RWPE2 (cell line): ENCODE results near the gene NINJ2.
"Not testable (repeated sequence)": the region's sequence is repeated elsewhere in the genome, so short reads cannot be mapped to it uniquely, and the experiment has no call there.

Experiments used
- ATAC-seq: fragments of 200-7000 bp; cut with Tn5 transposase; 3 replicates; pipeline ENCODE4 v1.9.1; 2021; ENCODE audit warnings: low read depth
- DNase-seq: peaks from one replicate; pipeline ENCODE4 v3.0.0-alpha.2; 2020; ENCODE audit warnings: low spot score
- H3K27ac ChIP-seq: fragments of 450-650 bp; 2 replicates; pipeline ENCODE4 v1.5.1; 2017; ENCODE audit warnings: mild to moderate bottlenecking; ENCODE audit not compliant: poor library complexity, severe bottlenecking
- H3K27me3 ChIP-seq: fragments of 250-450 bp; sonication (Bioruptor Pico); 2 replicates; pipeline ENCODE4 v1.5.1; 2021; ENCODE audit warnings: mild to moderate bottlenecking, moderate library complexity; ENCODE audit not compliant: insufficient read depth, poor library complexity, severe bottlenecking
- H3K36me3 ChIP-seq: fragments of 250-450 bp; sonication (Bioruptor Pico); 2 replicates; pipeline ENCODE4 v1.5.1; 2020; ENCODE audit warnings: low read depth, mild to moderate bottlenecking, moderate library complexity
- H3K4me1 ChIP-seq: fragments of 250-450 bp; sonication (Bioruptor Pico); 2 replicates; pipeline ENCODE4 v1.5.1; 2021; ENCODE audit warnings: mild to moderate bottlenecking, moderate library complexity; ENCODE audit not compliant: insufficient read depth, poor library complexity, severe bottlenecking
- H3K4me3 ChIP-seq: fragments of 250-450 bp; sonication (Bioruptor Pico); 2 replicates; pipeline ENCODE4 v1.5.1; 2021; ENCODE audit warnings: mild to moderate bottlenecking, moderate library complexity; ENCODE audit not compliant: severe bottlenecking
- H3K9me3 ChIP-seq: fragments of 250-450 bp; sonication (Bioruptor Pico); 2 replicates; pipeline ENCODE4 v1.5.1; 2021; ENCODE audit warnings: mild to moderate bottlenecking, moderate library complexity; ENCODE audit not compliant: severe bottlenecking
- CTCF ChIP-seq: fragments of 450-650 bp; IDR thresholded peaks from one replicate; pipeline ENCODE4 v1.5.1; 2017; ENCODE audit warnings: mild to moderate bottlenecking, moderate library complexity; ENCODE audit not compliant: poor library complexity, severe bottlenecking

The NINJ2 gene

DNA sequence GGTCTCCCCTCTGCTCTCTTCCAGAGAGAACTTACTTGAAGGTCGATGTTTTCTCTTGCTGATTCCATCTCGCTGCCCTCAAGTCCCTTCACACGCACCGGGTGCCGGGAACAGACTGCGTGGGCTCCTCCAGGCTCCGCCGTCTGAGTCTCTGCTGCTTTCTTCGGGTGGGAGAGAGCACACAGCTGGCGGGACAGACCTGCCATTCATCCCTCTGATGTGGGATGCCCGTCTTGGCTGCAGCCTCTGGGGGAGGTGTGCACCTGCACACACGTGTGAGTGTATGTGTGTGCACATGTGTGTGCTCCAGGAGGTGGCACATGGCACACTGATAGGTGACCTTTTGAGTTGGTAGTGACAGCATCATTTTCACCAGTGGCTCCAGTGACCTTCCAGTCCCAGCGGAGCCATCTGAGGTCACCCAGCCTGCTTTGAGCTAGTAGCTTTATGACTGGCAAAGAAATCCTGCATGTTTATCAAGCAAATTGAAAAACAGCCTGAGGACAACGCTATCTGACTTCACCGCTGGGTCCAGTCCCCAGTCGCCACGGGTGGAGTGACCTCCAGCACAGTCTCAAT, at the start of gene NINJ2:
TSS of gene NINJ2 (minus strand) at position 153 of the 579 bp plus-strand sequence. CDS start at position 68, 85 bp downstream.
- H3K36me3 ChIP-seq = no peaks in the 10 kb centered on the region
- peaks cover 11% of the 10 kb centered on the region for H3K4me1 ChIP-seq
- H3K27ac ChIP-seq = no peak within 1 kb of the TSS
- H3K4me3 ChIP-seq = no peak within 1 kb of the TSS
- ATAC-seq = no peak
- H3K27me3 ChIP-seq = no peaks in the 10 kb centered on the region
- DNase-seq = no peak
- no peaks in the 10 kb centered on the region for H3K9me3 ChIP-seq
- no peak for TF ChIP-seq CTCF

DNA sequence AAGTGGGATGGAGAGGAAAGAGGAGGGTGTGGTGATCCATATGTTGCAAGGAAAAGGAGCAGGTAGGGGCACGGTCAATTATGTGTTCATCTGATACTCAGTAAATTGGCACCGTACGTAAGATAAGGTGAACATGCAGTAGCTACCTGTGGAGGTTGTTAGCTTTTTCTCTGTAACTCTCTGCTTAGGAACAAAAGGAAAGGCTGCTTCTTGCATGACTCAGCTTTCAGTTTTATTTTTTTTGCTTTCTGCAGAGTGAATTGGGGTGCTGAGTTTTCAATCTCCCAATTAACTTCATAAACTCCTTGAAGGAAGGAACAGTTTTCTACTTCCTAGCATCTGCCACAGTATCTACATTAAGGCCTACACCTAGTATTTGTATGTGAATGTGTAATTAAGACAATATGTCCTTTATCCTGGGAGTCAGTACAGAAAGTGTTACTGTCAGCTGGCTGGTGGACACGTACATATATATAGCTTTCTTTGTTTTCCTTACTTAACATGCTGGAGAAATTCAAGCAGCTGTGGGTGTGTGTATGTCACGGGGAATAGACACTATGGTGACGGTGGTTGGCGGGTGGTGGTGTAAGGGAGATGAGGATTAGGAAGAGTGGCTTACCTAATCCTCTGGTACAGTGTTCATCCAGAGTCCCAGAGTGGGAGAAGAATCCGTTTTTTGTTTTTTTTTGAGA, 49.1 kb upstream of the NINJ2 start:
- Histone ChIP-seq H3K4me3 (no peak overlapping the region), H3K27me3 (no peaks in the 10 kb centered on the region), H3K9me3 (no peaks in the 10 kb centered on the region), H3K36me3 (no peaks in the 10 kb centered on the region), H3K27ac (no peak overlapping the region), H3K4me1 (peaks cover 8% of the 10 kb centered on the region)
- peak; percentile 61; the same call in 1 of the 3 replicates for ATAC-seq
- TF ChIP-seq CTCF = no peak
- no peak for DNase-seq

DNA sequence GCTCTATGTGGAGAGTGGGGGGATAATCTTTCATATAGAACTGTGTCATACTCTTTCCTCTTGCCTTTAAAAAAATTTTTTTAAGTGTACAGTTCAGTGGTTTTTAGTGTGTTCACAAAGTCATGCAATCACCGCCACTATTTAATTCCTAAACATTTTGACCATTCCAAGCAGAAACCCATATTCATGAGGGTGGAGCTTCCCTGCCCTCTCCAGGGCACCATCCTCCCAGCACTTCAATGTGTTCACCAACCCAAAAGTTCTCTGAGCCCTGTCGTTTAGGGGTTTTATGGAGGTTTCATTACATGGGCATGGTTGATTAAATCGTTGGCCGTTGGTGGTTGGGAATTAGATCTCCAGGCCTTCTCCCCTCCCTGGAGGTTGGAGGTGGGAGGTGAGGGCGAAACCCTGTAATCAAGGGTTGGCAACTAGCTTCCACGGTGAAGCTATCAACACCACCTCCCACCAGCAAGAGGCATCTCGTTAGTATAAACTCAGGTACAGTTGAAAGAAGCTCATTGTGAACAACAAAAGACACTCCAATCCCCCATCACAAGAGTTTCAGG, 46.3 kb upstream of the NINJ2 start:
- H3K27me3 ChIP-seq = no peaks in the 10 kb centered on the region
- H3K9me3 ChIP-seq = no peaks in the 10 kb centered on the region
- no peak overlapping the region for H3K27ac ChIP-seq
- ATAC-seq (no peak), DNase-seq (no peak)
- H3K4me3 ChIP-seq = no peak overlapping the region
- TF ChIP-seq CTCF = no peak
- no peaks in the 10 kb centered on the region for H3K36me3 ChIP-seq
- H3K4me1 ChIP-seq = peaks cover 8% of the 10 kb centered on the region

DNA sequence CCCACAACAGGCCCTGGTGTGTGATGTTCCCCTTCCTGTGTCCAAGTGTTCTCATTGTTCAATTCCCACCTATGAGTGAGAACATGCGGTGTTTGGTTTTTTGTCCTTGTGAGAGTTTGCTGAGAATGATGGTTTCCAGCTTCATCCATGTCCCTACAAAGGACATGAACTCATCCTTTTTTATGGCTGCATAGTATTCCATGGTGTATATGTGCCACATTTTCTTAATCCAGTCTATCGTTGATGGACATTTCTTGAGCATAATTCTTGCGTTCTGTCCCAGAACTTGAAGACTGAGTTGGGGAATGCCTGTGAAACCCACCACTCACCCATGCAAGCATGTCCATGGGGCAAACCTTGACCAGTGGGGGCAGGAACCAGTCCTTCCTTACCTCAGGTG, 44.8 kb upstream of the NINJ2 start:
- H3K9me3 ChIP-seq, H3K4me3 ChIP-seq, H3K4me1 ChIP-seq, H3K36me3 ChIP-seq, ATAC-seq, DNase-seq, H3K27ac ChIP-seq, H3K27me3 ChIP-seq: not testable (repeated sequence)

DNA sequence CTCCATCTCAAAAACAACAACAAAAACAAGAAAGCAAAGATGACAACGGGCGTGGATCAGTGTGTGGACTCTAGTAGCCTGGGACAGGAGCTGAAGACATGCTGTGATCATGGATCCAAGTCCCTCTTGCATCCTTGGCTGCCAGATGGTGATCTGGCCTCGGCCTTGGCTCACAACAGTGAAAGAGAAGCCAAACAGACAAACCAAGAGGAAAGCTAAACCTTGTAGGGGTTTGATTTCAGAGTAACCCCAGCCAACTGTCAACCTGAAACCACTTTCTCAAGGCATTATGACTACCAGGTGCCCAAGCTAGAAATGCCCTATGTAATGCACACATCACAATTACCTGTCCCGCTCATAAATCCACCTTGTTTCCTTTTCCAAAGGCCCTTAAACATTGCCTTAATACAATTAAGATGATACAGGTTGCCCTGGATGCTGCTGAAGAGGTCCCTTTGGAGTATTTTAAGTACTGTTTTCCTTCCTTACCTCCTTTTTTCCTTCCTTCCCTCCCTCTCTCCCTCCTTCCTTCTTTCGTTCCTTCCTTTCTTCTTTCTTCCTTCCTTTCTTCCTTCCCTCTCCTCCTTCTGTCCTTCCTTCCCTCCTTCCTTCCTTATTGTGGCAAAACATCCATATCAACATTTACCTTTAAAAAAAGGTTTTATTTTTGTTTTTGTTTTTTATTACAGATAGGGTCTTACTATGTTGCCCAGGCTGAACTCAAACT, 41.4 kb upstream of the NINJ2 start:
- no peak overlapping the region for H3K27ac ChIP-seq
- no peaks in the 10 kb centered on the region for H3K36me3 ChIP-seq
- TF ChIP-seq CTCF = no peak
- no peaks in the 10 kb centered on the region for H3K9me3 ChIP-seq
- ATAC-seq (no peak), DNase-seq (no peak)
- H3K4me1 ChIP-seq = no peaks in the 10 kb centered on the region
- H3K27me3 ChIP-seq = no peaks in the 10 kb centered on the region
- H3K4me3 ChIP-seq = no peak overlapping the region
